Activated gamma-delta T cell (primary cell): ENCODE measurements around the gene KLF6.
A peak's percentile ranks its signal among the peaks of the same experiment; 100 is the strongest.

Experiments used
- DNase-seq: peaks from one replicate; lab custom pipeline; 2025; lab: John Stamatoyannopoulos, UW
- total RNA-seq, 2 donors: gene quantifications; one replicate each; lab custom pipeline; 2026; lab: John Stamatoyannopoulos, UW

KLF6 gene
- total RNA-seq: 427 to 536 reads per million in 2 donors

DNA sequence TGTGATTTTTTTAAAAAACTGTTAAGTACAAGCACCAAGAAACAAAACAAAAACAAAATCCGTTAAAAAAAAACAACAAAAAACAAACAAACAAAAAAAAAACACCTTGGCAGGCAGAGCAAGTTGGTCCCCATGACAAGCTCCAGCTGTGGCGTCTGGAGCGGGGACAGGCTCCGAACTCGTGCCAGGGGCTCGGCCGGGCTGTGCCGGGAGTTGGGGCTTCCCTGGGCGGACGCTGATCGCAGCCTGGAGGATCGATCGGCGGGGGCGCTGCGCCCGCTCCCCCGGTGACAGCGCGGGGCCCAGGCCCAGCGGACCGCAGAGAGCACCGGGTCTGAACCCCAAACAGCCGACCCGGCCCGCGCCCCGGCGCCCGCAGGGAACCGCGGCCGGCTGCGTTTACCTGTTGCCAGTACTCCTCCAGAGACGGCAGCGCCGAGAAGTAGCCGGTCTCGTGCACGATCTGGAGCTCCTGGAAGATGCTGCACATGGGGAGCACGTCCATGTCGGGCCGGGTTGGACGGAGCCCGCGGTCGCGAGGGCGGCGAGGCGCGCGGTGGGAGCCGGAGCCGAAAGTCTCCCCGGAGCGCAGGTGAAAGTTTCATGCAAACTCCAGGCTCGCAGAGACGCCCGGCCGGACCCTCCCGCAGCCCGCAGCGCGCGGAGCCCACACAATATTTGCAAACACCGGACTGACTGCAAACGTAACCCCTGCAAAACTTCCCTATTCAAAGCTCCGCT is at the start of gene KLF6:
Gene KLF6, minus strand, starts transcription at position 700 of the 741 bp plus-strand sequence. Its CDS starts 195 bp downstream, at position 505.
- peak; percentile 48 for DNase-seq

GRCh38 chr10:3834404-3834803 is 49.4 kb upstream of the KLF6 start:
- no peak for DNase-seq

- no peak for DNase-seq
Measured at GRCh38 chr10:3833046-3833445, 48.0 kb upstream of the KLF6 start.

GRCh38 chr10:3832022-3832786 is 47.2 kb upstream of the KLF6 start:
- no peak for DNase-seq

DNA sequence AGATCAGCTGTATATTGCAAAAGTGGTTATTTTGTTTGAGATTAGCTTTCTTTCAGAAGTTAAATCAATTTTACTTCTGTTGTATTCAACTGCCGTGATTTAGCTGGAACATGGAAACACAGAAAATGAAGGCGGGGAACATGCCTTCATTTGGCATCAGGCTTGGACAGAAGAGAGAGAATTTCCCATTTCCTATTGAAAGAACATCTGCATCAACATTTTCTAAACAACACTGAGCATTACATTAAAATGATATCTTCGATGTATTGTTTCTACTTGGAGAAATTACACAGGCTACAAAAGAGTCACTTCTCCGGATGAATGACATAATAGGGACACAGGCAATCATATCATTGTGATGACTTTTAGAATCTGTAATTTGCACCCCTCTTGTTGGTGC is 46.6 kb upstream of the KLF6 start:
- no peak for DNase-seq

GRCh38 chr10:3830946-3831345 is 45.9 kb upstream of the KLF6 start:
- DNase-seq: no peak

GRCh38 chr10:3829156-3830050 is 44.4 kb upstream of the KLF6 start:
- no peak for DNase-seq

- DNase-seq: no peak
Measured at GRCh38 chr10:3828404-3829155, 43.6 kb upstream of the KLF6 start.

DNA sequence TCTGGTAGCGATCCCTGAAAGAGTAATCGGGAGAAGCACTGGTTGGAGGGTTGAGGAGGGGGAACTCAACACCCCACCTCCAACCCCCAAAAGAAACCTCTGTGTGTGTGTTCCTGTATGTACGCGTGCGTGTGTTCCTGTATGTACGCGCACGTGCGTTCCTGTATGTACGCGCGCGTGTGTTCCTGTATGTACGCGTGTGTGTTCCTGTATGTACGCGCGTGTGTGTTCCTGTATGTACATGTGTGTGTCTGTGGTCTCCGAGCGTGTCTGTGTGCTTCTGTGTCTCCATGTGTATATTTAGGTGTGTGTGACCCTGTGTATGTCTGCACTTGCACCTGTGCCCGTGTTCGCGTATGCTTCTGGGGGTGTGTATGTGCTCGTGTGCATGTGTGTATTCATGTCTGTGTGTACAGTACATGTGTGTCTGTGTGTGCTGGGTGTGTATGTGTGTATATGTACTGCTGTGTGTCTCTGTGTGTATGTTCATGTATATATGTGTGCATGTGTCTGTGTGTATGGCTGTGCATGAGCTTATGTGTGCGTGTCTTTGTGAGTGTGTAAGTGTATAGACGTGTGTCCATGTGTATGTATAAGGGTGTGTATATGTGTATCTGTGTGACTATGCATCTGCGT is 42.9 kb upstream of the KLF6 start:
- no peak for DNase-seq

- DNase-seq: no peak
Measured at GRCh38 chr10:3827266-3827665, 42.3 kb upstream of the KLF6 start.

GRCh38 chr10:3825862-3826351 is 40.9 kb upstream of the KLF6 start:
- no peak for DNase-seq

DNA sequence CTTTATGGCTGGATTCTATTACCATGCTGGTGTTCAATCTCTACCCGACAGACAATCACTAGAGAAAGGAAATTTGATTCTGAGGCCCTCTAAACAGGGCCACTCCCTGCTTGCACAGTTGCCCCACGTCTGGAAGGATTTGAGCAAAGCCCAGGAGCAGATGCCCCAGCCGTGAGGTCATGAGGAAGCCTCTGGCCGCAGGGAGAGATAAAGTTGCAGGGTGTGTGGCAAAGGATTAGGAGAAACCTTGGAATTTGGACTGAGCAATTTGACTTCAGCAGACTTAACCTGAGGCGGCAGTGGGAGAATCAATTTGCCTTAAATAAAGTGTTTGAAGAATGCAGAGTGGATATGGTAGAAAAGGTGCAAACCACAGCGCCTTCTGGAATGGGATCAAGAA is 40.2 kb upstream of the KLF6 start:
- DNase-seq: no peak

GRCh38 chr10:3822541-3823330 is 37.7 kb upstream of the KLF6 start:
- no peak for DNase-seq

GRCh38 chr10:3820255-3820654 is 35.2 kb upstream of the KLF6 start:
- no peak for DNase-seq

GRCh38 chr10:3816995-3817394 is 32.0 kb upstream of the KLF6 start:
- DNase-seq: no peak

DNA sequence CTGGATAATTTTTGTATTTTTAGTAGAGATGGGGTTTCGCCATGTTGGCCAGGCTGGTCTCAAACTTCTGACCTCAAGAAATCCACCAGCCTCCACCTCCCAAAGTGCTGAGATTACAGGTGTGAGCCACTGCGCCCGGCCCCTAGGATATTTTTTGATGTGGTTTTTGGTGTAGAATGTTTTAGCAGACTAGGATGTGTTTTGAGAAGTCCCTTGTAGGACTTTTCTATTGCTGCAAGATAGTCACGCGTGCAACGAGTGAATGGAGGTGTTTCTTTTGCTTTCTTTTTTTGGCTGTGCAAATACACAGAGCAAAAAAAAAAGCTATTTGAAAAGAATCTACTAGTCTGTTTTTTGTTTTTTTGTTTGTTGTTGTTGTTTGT is 29.8 kb upstream of the KLF6 start:
- DNase-seq: no peak

- no peak for DNase-seq
Measured at GRCh38 chr10:3813986-3814837, 29.2 kb upstream of the KLF6 start.

- no peak for DNase-seq
Measured at GRCh38 chr10:3813267-3813666, 28.3 kb upstream of the KLF6 start.

DNA sequence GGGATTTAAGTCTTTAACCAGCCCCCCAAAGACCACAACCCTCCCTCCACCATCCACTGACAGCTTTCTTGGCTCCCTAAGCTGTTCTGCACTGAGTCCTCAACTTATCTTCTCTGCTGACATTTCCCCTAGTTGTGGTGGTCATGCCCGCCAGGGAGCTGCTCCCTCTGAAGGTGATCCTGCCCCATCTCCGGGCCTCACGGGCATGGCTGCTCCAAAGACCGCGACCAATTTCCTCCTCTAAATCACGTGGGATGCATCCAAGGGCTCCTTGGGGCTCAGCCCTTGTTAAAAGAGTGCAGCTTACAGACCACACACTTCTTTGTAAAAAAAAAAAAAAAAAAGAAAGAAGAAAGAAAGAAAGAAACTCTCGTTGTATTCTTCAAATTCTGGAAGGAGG is 27.1 kb upstream of the KLF6 start:
- no peak for DNase-seq
